ENCODE results near the gene GNB1. TPM values are rescaled to one million over a fixed set of nuclear protein-coding genes. Genes with fewer than 3 reads are reported as not detected.

The GNB1 gene
- total RNA-seq, result 68.2 and 72.8 TPM in 2 replicates

DNA sequence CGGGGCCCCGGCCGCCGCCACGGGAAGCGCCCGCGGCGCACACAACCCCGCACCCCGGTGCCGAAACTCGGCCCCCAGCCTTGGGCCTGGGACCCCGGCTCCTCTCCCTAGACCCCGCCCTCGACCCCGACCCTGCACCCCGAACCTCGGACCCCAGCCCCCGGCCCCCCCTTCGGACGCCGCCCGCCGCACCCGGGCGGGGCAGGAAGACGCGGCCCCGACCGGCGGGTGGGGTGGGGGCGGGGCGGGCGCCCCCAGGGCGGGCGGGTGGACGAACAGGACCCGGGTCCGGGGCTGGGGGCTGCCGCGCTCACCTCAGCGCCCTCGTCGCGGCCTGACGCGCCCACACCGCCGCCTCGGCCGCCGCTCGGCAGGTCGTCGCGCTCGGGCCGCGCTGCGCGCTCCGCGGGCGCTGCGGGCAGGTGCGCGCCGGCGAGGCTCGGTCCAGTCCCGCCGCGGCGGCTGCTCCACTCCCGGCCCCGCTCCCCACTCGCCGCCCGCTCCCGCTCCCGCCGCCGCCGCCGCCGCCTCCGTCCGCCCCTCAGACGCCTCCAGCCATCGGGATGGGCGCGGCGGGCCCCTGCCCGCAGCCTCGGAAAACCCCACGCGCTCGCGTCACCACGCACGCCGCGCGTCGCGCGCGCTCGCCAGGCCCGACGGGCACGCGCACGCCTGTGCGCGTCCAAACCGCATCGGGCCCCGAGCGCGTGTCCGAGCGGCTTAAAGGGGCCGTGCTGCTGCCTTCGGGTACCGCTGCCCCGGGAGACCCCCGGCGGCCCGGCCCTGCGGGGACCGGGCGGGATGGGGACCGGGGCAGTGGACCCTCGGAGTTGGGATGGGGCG is at the start of gene GNB1:
GNB1 (minus strand) TSS at position 582 of the 843 bp plus-strand sequence. CDS start 65,634 bp downstream, outside the sequence.

DNA sequence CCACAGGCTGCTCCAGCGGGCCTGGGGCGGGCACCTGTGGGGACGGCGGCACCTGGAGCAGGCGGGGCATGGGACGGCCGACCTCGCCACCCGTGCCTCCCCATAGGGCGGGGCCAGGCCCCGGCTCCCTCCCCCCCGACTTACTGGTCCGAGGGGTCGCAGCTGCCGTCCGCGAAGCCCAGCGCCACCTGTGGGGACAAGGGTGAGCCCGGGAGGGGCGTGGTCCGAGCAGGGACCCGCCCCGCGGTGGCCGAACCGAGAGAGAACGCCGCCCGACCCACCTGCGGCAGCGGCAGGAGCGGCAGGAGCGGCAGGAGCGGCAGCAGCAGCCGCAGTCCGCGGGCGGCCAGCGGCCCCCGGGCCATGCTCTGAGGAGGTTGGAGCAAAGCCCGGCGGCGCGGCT is 28.0 kb upstream of the GNB1 start, which contains the start of gene TMEM52:
TMEM52 (minus strand) TSS at position 379 of the 403 bp plus-strand sequence; CDS start at position 365, 14 bp downstream.

DNA sequence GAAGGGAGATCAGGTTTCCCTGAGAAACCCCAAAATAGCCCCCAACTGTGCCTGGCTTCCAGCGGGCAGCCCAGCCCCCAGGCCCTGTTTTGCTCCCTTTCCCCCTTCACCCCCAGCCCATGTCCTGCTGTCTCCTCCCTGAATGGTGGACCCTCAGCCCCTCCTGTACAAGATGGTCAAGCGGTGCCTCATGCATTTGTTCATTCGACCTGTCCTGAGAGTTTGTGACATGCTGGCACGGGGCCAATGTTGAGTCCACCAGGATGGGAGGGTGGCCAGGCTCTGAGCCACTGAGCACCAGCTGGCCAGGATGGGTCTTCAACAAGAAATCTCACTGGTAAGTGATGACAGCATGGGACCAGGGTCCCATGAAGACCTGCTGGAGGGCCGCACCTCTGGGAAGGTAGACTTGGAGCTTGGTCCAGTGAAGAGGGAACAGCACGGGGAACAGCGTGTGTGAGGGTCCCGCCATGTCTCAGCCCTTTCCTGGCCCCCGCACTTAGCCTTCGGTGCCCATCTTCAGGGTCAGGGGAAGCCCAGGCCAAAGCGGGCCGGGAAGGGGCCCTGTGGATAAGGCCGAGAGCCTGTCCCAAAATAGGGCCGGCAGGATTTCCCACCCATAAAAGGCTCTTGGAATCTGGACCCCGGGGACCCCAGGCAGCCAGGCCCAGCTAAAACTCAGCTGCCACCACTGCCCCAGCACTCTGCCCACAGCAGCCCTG is 24.2 kb upstream of the GNB1 start, which contains the start of gene CALML6:
CALML6 (plus strand) TSS at position 290 of the 722 bp plus-strand sequence; CDS start at position 311, 21 bp downstream.

DNA sequence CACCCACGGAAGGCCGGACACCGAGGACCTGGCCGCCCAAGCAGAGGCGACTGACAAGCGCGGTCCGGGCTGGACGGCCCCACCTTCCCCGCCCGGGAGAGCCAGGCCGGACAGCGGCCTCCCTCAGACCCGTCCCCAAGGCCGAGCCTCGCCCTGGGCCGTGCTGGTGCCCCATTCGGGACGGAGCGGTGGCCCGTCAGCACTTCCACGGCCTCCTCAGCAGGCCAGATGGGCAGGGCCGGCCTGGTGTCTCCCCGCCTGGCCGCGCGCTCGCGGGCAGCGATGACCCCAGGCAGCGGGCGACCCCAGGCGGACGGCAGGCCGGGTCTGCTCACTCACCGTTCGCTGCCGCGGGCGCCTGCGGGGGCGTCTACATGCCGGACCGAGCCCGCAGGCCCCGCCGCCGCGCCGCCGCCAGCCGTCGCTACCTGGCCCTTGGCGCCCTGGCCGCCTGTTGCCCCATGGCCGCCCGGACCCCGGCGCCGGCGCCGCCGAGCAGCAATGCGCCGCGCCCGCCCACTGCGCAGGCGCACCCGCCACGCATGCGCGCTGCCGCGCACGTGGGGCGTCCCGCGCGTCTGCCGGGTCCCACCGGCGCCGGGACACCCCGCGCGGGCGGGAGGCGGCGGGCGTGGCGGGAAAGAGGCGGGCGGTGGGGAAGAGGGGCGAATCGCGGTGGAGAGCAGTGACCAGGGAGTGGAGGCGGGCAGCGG is 112.8 kb downstream of the GNB1 start, which contains the start of gene NADK:
NADK (minus strand) TSS at position 521 of the 713 bp plus-strand sequence. CDS start 13,064 bp downstream, outside the sequence.

Other genes with a start within 250 kb of the GNB1 start
- 6.7 and 8.8 TPM in 2 replicates for gene CDK11B, start 232.1 kb downstream of the GNB1 start, total RNA-seq
- gene SLC35E2B, start 198.3 kb downstream of the GNB1 start, total RNA-seq, result 16.6 and 17.9 TPM in 2 replicates
- gene CDK11A, start 166.7 kb downstream of the GNB1 start, total RNA-seq, result 12.7 and 14.1 TPM in 2 replicates
- 36.1 and 54.7 TPM in 2 replicates for gene NADK, start 112.6 kb downstream of the GNB1 start, total RNA-seq
- gene CALML6, start 24.2 kb upstream of the GNB1 start, total RNA-seq, result not detected in 2 replicates
- gene TMEM52, start 28.2 kb upstream of the GNB1 start, total RNA-seq, result not detected in 2 replicates
- gene CFAP74, start 112.7 kb upstream of the GNB1 start, total RNA-seq, result not detected in 2 replicates
- gene GABRD, start 128.3 kb upstream of the GNB1 start, total RNA-seq, result not detected in 2 replicates
- gene PRKCZ, start 159.3 kb upstream of the GNB1 start, total RNA-seq, result under 0.01 and 0.76 TPM in 2 replicates